HG03108 (cell line): ENCODE measurements around the gene IGF2R.

Experiments
- ATAC-seq: cut with Tn5 transposase; IDR thresholded peaks from one replicate; pipeline ENCODE4 v1.9.1; 2021; ENCODE audit warnings: moderate library complexity; ENCODE audit not compliant: unreplicated experiment

Gene IGF2R

DNA sequence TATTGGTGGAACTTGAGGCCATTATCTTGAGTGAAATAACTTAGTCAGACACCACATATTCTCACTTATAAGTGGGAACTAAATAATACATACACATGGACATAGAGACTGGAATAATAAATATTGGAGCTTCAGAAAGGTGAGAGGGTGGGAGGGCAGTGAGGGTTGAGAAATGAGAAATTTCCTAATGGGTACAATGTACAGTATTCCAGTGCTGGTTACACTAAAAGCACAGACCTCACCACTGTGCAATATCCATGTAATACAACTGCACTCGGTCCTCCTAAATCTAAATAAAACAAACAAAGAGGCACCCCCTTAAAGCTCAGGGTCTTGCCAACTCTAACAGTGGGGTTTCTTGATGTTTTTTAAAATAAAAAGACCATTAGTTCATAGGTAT, 53.2 kb downstream of the IGF2R start:
- ATAC-seq = no peak

GRCh38 chr6:160022793-160023192, 53.9 kb downstream of the IGF2R start:
- ATAC-seq = no peak

GRCh38 chr6:160024152-160024551, 55.3 kb downstream of the IGF2R start:
- no peak for ATAC-seq

GRCh38 chr6:160027076-160027475, 58.2 kb downstream of the IGF2R start:
- ATAC-seq = no peak

DNA sequence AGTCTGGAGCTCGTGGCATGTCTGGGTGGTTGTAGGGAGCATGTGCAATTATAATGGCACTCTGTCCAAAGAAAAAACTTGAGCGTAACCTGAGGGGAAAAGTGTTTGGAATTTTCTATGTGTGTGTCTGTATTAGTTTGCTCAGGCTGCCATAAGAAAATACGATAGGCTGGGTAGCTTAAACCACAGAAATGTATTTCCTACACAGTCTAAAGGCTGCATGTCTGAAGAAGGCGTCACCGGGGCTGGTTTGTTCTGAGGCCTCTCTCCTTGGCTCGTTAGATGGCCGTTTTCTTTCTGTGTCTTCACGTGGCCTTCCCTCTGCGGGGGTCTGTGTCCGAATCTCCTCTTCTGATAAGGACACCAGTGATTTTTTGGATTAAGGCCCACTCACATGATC, 59.0 kb downstream of the IGF2R start:
- ATAC-seq = no peak

- ATAC-seq = peak; percentile 82
These were observed 59.8 kb downstream of the IGF2R start for GRCh38 chr6:160028487-160029275.

DNA sequence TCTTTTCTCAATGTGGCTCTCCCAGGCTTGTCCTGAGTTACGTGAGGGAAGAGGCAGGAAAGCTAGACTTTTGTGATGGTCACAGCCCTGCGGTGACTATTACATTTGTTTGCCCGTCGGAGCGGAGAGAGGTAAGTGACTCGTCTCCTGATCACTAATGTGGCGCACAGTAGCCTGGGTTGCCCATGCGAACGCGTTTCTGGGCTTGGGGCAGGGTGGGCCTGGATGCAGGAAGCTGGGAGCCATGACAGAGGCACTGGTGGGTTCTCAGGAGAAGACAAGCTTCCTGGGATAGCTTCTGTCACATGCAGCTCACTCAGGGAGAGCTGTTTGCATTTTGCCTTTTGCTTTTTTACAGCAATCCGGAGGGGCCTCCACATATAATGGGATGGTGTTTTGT, 60.6 kb downstream of the IGF2R start:
- ATAC-seq = no peak

DNA sequence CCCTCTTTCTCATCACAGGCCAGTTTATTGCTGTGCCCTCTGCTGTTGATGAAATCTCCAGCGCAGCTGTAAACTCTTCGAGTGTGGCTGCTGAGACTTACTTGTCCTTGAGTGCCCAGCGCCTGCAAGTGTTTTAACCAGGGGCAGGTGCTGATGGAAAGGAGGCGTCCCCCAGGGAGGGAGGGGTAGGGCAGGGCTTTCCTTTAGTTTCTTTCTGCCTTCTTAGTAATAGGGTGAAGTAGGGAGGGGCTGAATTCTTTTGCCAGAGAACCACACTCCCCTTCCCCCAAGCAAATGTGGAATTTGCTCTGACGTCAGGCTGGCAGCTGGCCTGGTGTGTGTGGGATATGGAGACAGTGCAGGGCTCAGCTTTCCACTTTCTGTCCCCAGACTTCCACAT, 61.2 kb downstream of the IGF2R start:
- ATAC-seq = no peak

DNA sequence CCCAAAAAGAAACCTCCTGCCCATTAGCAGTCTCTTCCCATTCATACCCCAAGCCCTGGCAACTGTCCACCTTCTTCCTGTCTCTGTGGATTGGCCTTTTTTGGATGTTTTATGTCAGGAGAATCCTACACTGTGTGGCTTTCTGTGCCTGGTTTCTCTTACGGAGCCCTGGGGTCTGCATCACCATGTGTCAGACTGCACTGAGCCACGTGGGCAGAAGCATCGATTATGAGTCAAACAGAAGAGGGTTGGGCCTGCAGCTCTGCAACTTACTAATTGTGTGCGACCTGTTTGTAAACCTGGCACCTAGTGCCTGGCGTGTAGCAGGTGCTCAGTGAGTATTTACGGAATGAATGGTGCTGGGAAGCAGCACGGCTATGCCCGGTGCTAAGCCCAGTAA, 62.6 kb downstream of the IGF2R start:
- ATAC-seq = no peak

- ATAC-seq = no peak
These were observed 63.0 kb downstream of the IGF2R start for GRCh38 chr6:160031871-160032270.

DNA sequence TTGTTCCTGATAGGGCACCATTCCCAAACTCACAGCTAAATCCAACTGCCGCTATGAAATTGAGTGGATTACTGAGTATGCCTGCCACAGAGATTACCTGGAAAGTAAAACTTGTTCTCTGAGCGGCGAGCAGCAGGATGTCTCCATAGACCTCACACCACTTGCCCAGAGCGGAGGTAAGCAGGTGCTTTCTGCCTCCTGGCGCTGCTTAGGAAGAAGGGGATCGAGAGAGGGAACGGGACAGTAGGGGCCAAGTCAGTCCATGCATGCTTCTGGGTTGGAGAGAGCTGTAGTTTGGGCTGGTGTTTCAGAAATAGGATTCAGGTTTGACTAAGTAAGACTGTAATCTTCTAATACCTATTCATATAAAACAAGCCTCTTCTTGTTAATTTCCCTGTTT, 63.7 kb downstream of the IGF2R start:
- no peak for ATAC-seq

GRCh38 chr6:160034036-160034930, 65.4 kb downstream of the IGF2R start:
- no peak for ATAC-seq

DNA sequence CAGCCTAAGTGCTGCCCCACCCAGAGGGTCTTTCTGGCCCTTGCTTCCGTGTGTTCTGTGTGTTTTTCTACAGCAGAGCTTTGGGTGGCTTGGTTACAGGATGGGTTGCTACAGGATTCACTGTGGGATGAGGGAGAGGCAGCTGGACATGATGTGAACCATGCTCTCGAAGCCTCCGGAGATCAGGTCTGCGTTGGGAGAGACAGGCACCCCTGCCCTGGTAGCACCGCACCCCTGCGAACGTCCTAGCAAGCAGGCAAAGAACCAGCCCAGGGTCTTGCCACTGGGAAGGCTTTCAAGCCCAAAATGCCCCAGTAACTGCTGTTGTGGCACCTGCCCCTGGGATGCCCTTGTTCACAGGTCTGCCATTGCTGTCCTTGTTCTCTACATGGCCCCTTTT, 66.4 kb downstream of the IGF2R start:
- no peak for ATAC-seq

DNA sequence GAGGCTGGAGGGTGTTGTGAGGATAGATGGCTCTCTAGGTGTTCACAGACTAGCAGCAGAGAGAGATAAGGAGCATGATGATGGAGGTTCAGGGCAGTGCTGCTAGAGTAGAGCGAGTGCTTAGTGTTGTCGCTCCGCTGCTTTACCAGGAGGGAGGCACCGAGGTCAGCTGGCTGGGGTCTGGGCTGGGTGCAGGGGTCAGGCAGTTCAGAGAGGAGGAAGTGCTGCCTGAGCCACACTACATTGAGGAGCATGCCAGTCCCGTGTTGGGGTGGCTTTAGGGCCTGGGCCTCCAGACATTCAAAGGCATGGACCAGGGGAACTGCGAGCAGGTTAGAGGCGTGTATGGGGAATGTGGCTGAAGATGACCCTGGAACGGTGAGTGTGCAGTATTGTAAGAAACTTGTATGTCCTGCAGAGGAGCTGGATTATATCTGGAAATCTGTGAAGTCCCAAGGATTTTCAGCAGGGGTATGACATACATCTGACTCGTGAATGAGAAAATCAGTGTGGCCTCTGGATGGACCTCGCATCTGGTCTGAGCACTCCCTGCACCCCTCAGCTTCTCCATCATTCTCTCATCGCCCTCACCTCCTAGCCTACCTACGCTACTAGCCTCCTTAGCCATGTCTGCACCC, 66.9 kb downstream of the IGF2R start:
- no peak for ATAC-seq

- ATAC-seq = no peak
These were observed 67.4 kb downstream of the IGF2R start for GRCh38 chr6:160036331-160036695.

DNA sequence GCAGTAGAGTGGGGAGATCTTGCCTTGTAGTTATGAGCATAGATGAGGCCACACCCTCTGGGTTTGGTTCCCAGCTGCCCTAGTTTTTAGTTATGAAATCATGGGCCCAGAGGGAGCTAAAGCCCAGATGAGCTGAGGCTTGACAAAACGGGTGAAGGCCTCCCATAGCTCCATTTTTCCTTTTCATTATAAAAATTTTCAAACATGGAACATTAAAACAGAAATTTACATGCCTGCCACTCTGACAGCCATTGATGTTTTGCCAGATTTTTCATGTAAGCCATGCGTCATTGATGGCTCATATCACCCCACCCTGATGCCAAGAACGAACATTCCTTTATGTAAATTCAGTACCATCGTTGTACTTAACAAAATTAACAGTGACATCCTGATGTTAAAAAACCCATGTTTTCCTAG, 67.9 kb downstream of the IGF2R start:
- ATAC-seq = no peak

DNA sequence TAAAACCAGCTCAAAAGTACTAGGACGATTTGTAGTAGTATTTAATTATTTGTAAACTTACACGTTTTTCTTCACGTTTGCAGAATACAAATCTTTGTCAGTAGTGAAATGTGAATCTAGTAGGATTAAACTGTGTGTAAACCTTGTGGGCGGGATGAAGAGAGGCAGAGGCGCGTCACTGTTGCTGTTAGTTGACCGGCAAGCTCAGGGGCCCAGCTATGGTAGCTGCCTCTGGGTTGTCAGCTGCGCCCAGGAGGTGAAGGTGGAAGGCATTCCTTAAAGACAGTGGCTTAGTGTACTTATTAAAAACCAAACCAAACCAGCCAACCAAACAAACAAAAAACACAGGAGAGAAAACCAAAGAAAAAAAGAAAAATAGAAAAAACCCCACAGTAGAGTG, 69.6 kb downstream of the IGF2R start:
- no peak for ATAC-seq

- ATAC-seq = no peak
These were observed 70.6 kb downstream of the IGF2R start for GRCh38 chr6:160039441-160039840.

GRCh38 chr6:160040055-160040454, 71.2 kb downstream of the IGF2R start:
- no peak for ATAC-seq

- no peak for ATAC-seq
These were observed 71.8 kb downstream of the IGF2R start for GRCh38 chr6:160040527-160041264.

DNA sequence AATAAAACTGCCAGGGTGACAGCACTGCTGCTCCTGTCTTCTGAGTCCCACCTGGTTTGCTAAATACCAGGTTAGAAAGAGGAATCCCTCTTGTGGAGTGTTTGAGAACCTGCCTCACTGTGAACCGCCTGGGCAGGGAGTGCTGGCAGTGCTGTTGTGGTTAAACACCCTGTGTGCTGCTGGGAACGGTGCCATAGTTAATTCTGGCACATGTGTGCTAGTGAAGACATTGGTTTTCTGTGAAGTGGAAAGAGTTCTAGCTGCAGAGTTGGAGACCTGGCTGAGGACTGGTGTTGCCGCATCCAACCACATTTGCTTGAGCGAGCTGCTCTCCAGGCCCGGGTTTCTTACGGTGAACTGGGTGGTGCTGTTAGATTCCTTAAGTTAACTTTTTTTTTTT, 72.7 kb downstream of the IGF2R start:
- no peak for ATAC-seq
